CD4-positive, alpha-beta T cell (primary cell): ENCODE results near the gene TRHDE. TPM values are rescaled to one million over a fixed set of nuclear protein-coding genes. Genes with fewer than 3 reads are reported as not detected.

ENCODE experiments used
- ATAC-seq: fragments of 200-7000 bp; cut with Tn5 transposase; one replicate; pipeline ENCODE4 v1.10.0; 2022; ENCODE audit warnings: mild to moderate bottlenecking; ENCODE audit not compliant: poor library complexity
- CTCF ChIA-PET: fragments of 350-600 bp; sonication (Branson Sonifier 250); formaldehyde crosslinking; loops from one replicate; lab custom pipeline; 2021; ENCODE audit warnings: antibody characterized with exemption, inconsistent platforms; lab: Charles Lee
- POLR2A ChIA-PET: fragments of 350-600 bp; sonication (Branson Sonifier 250); formaldehyde crosslinking; loops from one replicate; lab custom pipeline; 2021; ENCODE audit warnings: antibody characterized with exemption, inconsistent platforms; lab: Charles Lee
- DNase-seq, 14 experiments: peaks; one replicate each; pipeline ENCODE4 v3.0.0-alpha.2; 2013 to 2020; ENCODE audit warnings: mixed read lengths in 2 of 14
- H3K27ac ChIP-seq, 2 donors: one replicate each; pipeline versions ENCODE4 v1.5.1 to v1.7.0; 2013; ENCODE audit warnings: low read length in 2 of 2, low read depth in 1 of 2, mild to moderate bottlenecking in 1 of 2
- H3K27me3 ChIP-seq, 2 experiments: 1 replicate in 1 of 2; 2 replicates in 1 of 2; pipeline versions ENCODE4 v1.6.1 to v1.7.0; 2013; ENCODE audit warnings: low read length in 2 of 2, control low read depth in 1 of 2, mild to moderate bottlenecking in 1 of 2, moderate library complexity in 1 of 2; ENCODE audit not compliant: insufficient read depth in 2 of 2, control insufficient read depth in 1 of 2
- H3K36me3 ChIP-seq: one replicate; pipeline ENCODE4 v1.6.1; 2013; ENCODE audit warnings: low read length, control low read depth; ENCODE audit not compliant: insufficient read depth
- H3K4me1 ChIP-seq: one replicate; pipeline ENCODE4 v1.6.1; 2013; ENCODE audit warnings: low read length, control low read depth; ENCODE audit not compliant: insufficient read depth
- H3K4me3 ChIP-seq: one replicate; pipeline ENCODE4 v1.5.1; 2013; ENCODE audit warnings: mild to moderate bottlenecking, low read length, moderate library complexity
- H3K9me3 ChIP-seq, 2 experiments: 1 replicate in 1 of 2; 2 replicates in 1 of 2; pipeline versions ENCODE4 v1.6.1 to v1.7.0; 2013; ENCODE audit warnings: low read length in 2 of 2, mild to moderate bottlenecking in 2 of 2, control low read depth in 1 of 2, moderate library complexity in 1 of 2; ENCODE audit not compliant: control insufficient read depth in 1 of 2, insufficient read depth in 1 of 2
- H3K27ac Mint-ChIP-seq: one replicate; pipeline ENCODE4 v1.8.0; 2020; ENCODE audit warnings: mixed read lengths
- H3K27me3 Mint-ChIP-seq: one replicate; pipeline ENCODE4 v1.8.0; 2021; ENCODE audit warnings: mixed read lengths
- H3K36me3 Mint-ChIP-seq: one replicate; pipeline ENCODE4 v1.8.0; 2021; ENCODE audit warnings: low read depth, mixed read lengths
- H3K4me1 Mint-ChIP-seq: one replicate; pipeline ENCODE4 v1.8.0; 2021; ENCODE audit warnings: low read depth, mixed read lengths
- H3K4me3 Mint-ChIP-seq: one replicate; pipeline ENCODE4 v1.8.0; 2020; ENCODE audit warnings: mild to moderate bottlenecking, mixed read lengths
- H3K9me3 Mint-ChIP-seq: one replicate; pipeline ENCODE4 v1.8.0; 2020; ENCODE audit warnings: mixed read lengths
- CTCF ChIP-seq: fragments of 200-600 bp; IDR thresholded peaks from one replicate; pipeline ENCODE4 v1.8.0; 2022; ENCODE audit warnings: antibody characterized with exemption, mild to moderate bottlenecking
- intact Hi-C, 2 experiments: fragments of 100-400 bp; cut with DNase I in 1 of 2; cut with micrococcal nuclease in 1 of 2; formaldehyde crosslinking; loops; one replicate each; pipeline versions ENCODE4 v1.15.1 to v1.9.0; 2023 to 2025; cut with DNase I, micrococcal nuclease
- total RNA-seq, 174 experiments: library from RNA in 2 of 174; stranded (reverse) in 2 of 174; gene quantifications; one replicate each; pipeline ENCODE4 v1.2.3 and lab custom pipeline; 2021 to 2026

Gene TRHDE
- total RNA-seq, 2 experiments from 2014 or later, result not detected

GRCh38 chr12:72271451-72272090, 599 bp upstream of the TRHDE start:
- Mint-ChIP-seq H3K27me3 (peaks cover 58% of the 10 kb centered on the region), H3K9me3 (no peaks in the 10 kb centered on the region), H3K4me1 (no peaks in the 10 kb centered on the region), H3K27ac (no peak overlapping the region), H3K36me3 (no peaks in the 10 kb centered on the region), H3K4me3 (no peak overlapping the region)
- Histone ChIP-seq H3K27me3 (peaks cover 25 to 52% of the 10 kb centered on the region in 2 experiments), H3K4me1 (no peaks in the 10 kb centered on the region), H3K36me3 (no peaks in the 10 kb centered on the region), H3K9me3 (peaks cover 0 to 25% of the 10 kb centered on the region in 2 experiments), H3K27ac (no peak overlapping the region), H3K4me3 (no peak overlapping the region)
- intact Hi-C loops, result no loop called here
- DNase-seq, result peak in 1 of 14 experiments; percentile 4
- ChIA-PET POLR2A (no interaction called here), CTCF (no interaction called here)
- ATAC-seq, result no peak
- no peak for TF ChIP-seq CTCF

- no peaks in the 10 kb centered on the region for H3K36me3 ChIP-seq
- peaks cover 0 to 25% of the 10 kb centered on the region in 2 experiments for H3K9me3 ChIP-seq
- Mint-ChIP-seq H3K36me3 (no peaks in the 10 kb centered on the region), H3K27me3 (peaks cover 68% of the 10 kb centered on the region), H3K4me3 (no peak overlapping the region), H3K27ac (no peak overlapping the region), H3K4me1 (no peaks in the 10 kb centered on the region), H3K9me3 (no peaks in the 10 kb centered on the region)
- H3K4me1 ChIP-seq, result no peaks in the 10 kb centered on the region
- H3K27ac ChIP-seq, result no peak overlapping the region
- no peak for TF ChIP-seq CTCF
- ATAC-seq (no peak), DNase-seq (no peak)
- H3K27me3 ChIP-seq, result peaks cover 25 to 52% of the 10 kb centered on the region in 2 experiments
- ChIA-PET CTCF (no interaction called here), POLR2A (no interaction called here)
- intact Hi-C loops, result no loop called here
- no peak overlapping the region for H3K4me3 ChIP-seq
Measured at GRCh38 chr12:72272731-72273498, 745 bp downstream of the TRHDE start.

- DNase-seq (no peak), ATAC-seq (no peak)
- POLR2A ChIA-PET, result no interaction called here
- H3K27me3 Mint-ChIP-seq, result peaks cover 70% of the 10 kb centered on the region
- no peaks in the 10 kb centered on the region for H3K9me3 Mint-ChIP-seq
- H3K4me3 Mint-ChIP-seq, result no peak overlapping the region
- H3K27me3 ChIP-seq, result peaks cover 25 to 52% of the 10 kb centered on the region in 2 experiments
- intact Hi-C loops, result no loop called here
- H3K27ac Mint-ChIP-seq, result no peak overlapping the region
- no peaks in the 10 kb centered on the region for H3K4me1 Mint-ChIP-seq
- peaks cover 0 to 25% of the 10 kb centered on the region in 2 experiments for H3K9me3 ChIP-seq
- no peaks in the 10 kb centered on the region for H3K36me3 Mint-ChIP-seq
- H3K4me1 ChIP-seq, result no peaks in the 10 kb centered on the region
- no peaks in the 10 kb centered on the region for H3K36me3 ChIP-seq
- no peak overlapping the region for H3K27ac ChIP-seq
- CTCF ChIA-PET, result no interaction called here
- no peak for TF ChIP-seq CTCF
- H3K4me3 ChIP-seq, result no peak overlapping the region
Measured at GRCh38 chr12:72273499-72273837, 1.3 kb downstream of the TRHDE start.
